ENCODE data around the gene L3MBTL4.
"Not testable (repeated sequence)": the region's sequence is repeated elsewhere in the genome, so short reads cannot be mapped to it uniquely, and the experiment has no call there.

L3MBTL4 gene

GRCh38 chr18:6406075-6406909, 8.4 kb downstream of the L3MBTL4 start:
- DNase-seq = no peak

- no peak for DNase-seq
Measured at GRCh38 chr18:6405237-6406074, 9.3 kb downstream of the L3MBTL4 start.

GRCh38 chr18:6404834-6405233, 9.9 kb downstream of the L3MBTL4 start:
- no peak for DNase-seq

- no peak for DNase-seq
Measured at GRCh38 chr18:6401687-6402086, 13.0 kb downstream of the L3MBTL4 start.

GRCh38 chr18:6399776-6400175, 14.9 kb downstream of the L3MBTL4 start:
- no peak for DNase-seq

GRCh38 chr18:6397931-6398566, 16.7 kb downstream of the L3MBTL4 start:
- DNase-seq = no peak

- no peak for DNase-seq
Measured at GRCh38 chr18:6396847-6397246, 17.9 kb downstream of the L3MBTL4 start.

GRCh38 chr18:6396276-6396675, 18.4 kb downstream of the L3MBTL4 start:
- DNase-seq = no peak

GRCh38 chr18:6389005-6389404, 25.7 kb downstream of the L3MBTL4 start:
- DNase-seq = no peak

GRCh38 chr18:6382963-6383362, 31.7 kb downstream of the L3MBTL4 start:
- DNase-seq = peak; percentile 17 to 39

- DNase-seq = not testable (repeated sequence)
Measured at GRCh38 chr18:6377473-6377872, 37.2 kb downstream of the L3MBTL4 start.

GRCh38 chr18:6376433-6377229, 38.1 kb downstream of the L3MBTL4 start:
- no peak for DNase-seq

- DNase-seq = no peak
Measured at GRCh38 chr18:6374935-6375529, 39.7 kb downstream of the L3MBTL4 start.

- no peak for DNase-seq
Measured at GRCh38 chr18:6374340-6374739, 40.4 kb downstream of the L3MBTL4 start.

- no peak for DNase-seq
Measured at GRCh38 chr18:6373187-6373586, 41.5 kb downstream of the L3MBTL4 start.

GRCh38 chr18:6370886-6371635, 43.6 kb downstream of the L3MBTL4 start:
- DNase-seq = peak; percentile 49 to 53

GRCh38 chr18:6370410-6370809, 44.3 kb downstream of the L3MBTL4 start:
- peak; percentile 23 to 32 for DNase-seq

GRCh38 chr18:6368017-6368416, 46.7 kb downstream of the L3MBTL4 start:
- DNase-seq = no peak

GRCh38 chr18:6367208-6367607, 47.5 kb downstream of the L3MBTL4 start:
- no peak for DNase-seq

- no peak for DNase-seq
Measured at GRCh38 chr18:6366776-6367175, 47.9 kb downstream of the L3MBTL4 start.

- no peak for DNase-seq
Measured at GRCh38 chr18:6365385-6365784, 49.3 kb downstream of the L3MBTL4 start.
